Muscle of leg (tissue), 11 donors: ENCODE data around the gene GABRR1. TPM values are rescaled to one million over a fixed set of nuclear protein-coding genes. Genes with fewer than 3 reads are reported as not detected.
A peak's percentile ranks its signal among the peaks of the same experiment; 100 is the strongest.

Experiments used
- DNase-seq: peaks from one replicate; pipeline ENCODE4 v3.0.0; 2013
- H3K27ac ChIP-seq: one replicate; pipeline ENCODE4 v1.5.1; 2013; ENCODE audit warnings: mild to moderate bottlenecking, low read length, control low read depth
- H3K27me3 ChIP-seq: one replicate; pipeline ENCODE4 v1.6.1; 2013; ENCODE audit warnings: low read length; ENCODE audit not compliant: control insufficient read depth, insufficient read depth
- H3K36me3 ChIP-seq: one replicate; pipeline ENCODE4 v1.6.1; 2013; ENCODE audit warnings: low read length; ENCODE audit not compliant: control insufficient read depth, insufficient read depth
- H3K4me1 ChIP-seq: one replicate; pipeline ENCODE4 v1.6.1; 2013; ENCODE audit warnings: low read length; ENCODE audit not compliant: control insufficient read depth, insufficient read depth
- H3K4me3 ChIP-seq: one replicate; pipeline ENCODE4 v1.5.1; 2013; ENCODE audit warnings: low read length, control low read depth
- H3K9me3 ChIP-seq: replicated peaks from 2 replicates; pipeline ENCODE4 v1.6.1; 2013; ENCODE audit warnings: low read depth, low read length; ENCODE audit not compliant: control insufficient read depth
- WGBS: methylation state at CpG from one replicate; pipeline ENCODE4 v1.1.5; 2013; ENCODE audit warnings: missing lambda C conversion rate; ENCODE audit not compliant: insufficient coverage; 5-methylcytosine and 5-hydroxymethylcytosine counted together
- polyA plus RNA-seq, 8 donors: library from polyadenylated mRNA; unstranded; fragments of 120-200 nt; gene quantifications; one replicate each; pipeline versions ENCODE4 v1.2.1 to v1.2.3, GENCODE V29; 2013; ENCODE audit warnings: inconsistent platforms in 1 of 8, low replicate concordance in 1 of 8; ENCODE audit not compliant: insufficient read length in 8 of 8, insufficient read depth in 1 of 8
- total RNA-seq: library from RNA; stranded (reverse); fragments of 120-200 nt; gene quantifications from one replicate; pipeline ENCODE4 v1.2.4, GENCODE V29; 2013

The GABRR1 gene
- total and polyA plus RNA-seq, 9 donors: 0.40 to 1.1 (median 0.85) TPM

DNA sequence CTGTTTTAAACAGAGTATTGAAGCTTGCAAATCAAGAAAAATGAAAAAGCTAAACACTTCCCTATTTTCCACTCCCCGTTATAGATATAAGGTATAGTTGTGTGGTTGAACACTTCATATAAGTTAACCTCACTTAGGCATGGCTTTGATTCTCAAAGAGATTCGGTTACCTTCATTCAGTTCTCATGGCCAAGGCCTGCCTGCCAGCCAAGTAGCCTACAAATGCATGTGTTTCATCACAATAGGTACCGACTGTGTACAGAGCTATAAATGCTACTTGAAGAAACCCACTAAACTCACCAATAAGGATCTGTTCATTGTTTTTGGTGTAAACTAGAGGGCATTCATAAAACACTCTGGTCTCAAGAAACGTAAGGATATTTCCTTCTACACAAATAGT lies 43.5 kb downstream of the GABRR1 start:
- Histone ChIP-seq H3K9me3 (no peaks in the 10 kb centered on the region), H3K4me3 (no peak overlapping the region), H3K27ac (no peak overlapping the region), H3K27me3 (no peaks in the 10 kb centered on the region), H3K36me3 (no peaks in the 10 kb centered on the region), H3K4me1 (no peaks in the 10 kb centered on the region)
- DNase-seq: no peak
- no CpG with 5 or more reads among the region's 4 CpGs for WGBS

- DNase-seq: peak; percentile 83
- no peaks in the 10 kb centered on the region for H3K36me3 ChIP-seq
- no CpG with 5 or more reads among the region's 6 CpGs for WGBS
- no peaks in the 10 kb centered on the region for H3K27me3 ChIP-seq
- no peaks in the 10 kb centered on the region for H3K4me1 ChIP-seq
- H3K9me3 ChIP-seq: no peaks in the 10 kb centered on the region
- H3K27ac ChIP-seq: no peak overlapping the region
- no peak overlapping the region for H3K4me3 ChIP-seq
Observed at GRCh38 chr6:89172131-89172530, 45.0 kb downstream of the GABRR1 start.

DNA sequence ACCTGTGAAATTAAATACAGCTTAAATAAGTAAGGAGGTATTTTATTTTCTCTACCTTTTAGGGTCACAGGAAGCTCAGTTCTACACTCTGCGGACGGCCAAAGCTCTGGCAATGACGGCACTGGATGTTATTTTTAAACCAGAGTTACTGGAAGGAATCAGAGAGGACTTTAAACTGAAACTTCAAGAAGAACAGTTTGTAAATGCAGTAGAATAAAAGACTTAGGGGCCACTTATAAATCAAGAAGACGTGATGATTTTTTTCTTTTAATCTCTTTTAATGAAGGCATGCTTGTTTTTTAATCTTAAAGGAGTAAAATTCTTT lies 55.1 kb downstream of the GABRR1 start:
- DNase-seq: peak; percentile 80
- no peaks in the 10 kb centered on the region for H3K9me3 ChIP-seq
- WGBS: 50% methylated on average over 3 of the region's 4 CpGs
- peak overlapping the region; percentile 84 for H3K27ac ChIP-seq
- no peak overlapping the region for H3K4me3 ChIP-seq
- peaks cover 2% of the 10 kb centered on the region for H3K4me1 ChIP-seq
- no peaks in the 10 kb centered on the region for H3K27me3 ChIP-seq
- peaks cover 30% of the 10 kb centered on the region for H3K36me3 ChIP-seq

DNA sequence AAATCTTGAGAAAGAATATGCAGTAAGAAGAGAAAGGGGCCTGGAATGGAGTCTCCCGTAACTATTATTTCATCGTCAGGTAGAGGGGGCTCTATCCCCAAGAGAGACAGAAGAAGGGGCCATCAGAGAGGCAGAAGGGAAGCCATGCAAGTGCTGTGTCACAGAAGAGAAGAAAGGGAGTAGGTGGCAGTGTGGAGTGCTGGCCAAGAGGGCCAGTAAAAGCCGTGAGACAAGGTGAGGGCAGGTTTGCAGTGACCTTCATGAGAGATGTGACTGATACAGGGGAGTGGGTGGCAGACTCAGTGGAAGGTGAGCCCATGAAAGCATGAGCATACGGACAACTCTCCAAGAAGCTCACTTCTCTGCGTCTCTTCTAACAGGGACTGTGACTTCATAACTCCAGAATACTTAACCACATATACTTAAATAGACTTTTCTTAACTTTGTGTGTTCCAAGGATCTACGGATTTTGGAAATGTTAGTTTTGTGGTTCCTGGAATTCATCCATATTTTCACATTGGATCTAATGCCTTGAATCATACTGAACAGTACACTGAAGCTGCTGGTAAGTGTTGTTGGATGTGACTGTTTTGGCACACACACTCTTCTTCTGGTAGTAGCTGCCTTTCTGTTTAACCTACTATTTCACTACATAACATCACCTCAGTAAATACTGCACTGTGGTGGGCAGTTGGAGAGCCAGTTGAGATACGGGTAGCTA lies 55.7 kb downstream of the GABRR1 start:
- H3K4me3 ChIP-seq: no peak overlapping the region

DNA sequence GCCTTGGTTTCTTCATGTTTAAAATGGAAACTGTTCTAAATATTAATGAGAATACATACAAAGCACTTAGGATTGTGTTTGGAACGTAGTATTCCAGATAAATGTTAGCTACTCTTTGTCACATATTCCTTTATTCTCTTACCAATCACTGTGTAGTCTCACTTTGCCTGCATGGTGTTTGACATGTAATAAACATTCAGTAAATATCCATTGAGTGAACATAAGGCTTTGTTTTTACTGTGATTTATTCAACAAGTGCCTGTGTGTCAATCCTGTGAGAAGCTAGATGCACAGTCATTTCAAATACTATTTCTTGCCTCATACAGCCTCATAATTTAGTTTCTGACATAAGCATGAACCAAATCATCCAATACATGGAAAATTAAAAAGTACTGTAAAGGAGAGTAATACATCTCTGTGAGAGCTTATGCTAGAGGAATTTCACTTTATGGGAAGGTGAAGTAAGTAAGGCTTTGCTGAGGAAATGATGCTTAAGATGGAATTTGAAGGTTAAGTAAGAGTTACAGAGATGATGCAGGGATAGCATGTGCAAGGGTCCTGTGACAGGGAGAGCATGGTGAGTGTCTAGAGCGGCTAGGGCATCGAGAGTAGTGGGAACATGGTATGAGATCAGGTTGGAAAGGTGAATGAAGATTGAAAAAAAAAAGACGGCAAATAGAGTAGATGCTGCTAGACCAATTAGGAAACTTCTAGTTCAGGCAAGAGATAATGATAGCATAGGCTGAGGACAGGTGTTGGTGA lies 56.6 kb downstream of the GABRR1 start:
- Histone ChIP-seq H3K9me3 (no peaks in the 10 kb centered on the region), H3K4me3 (no peak overlapping the region), H3K27me3 (no peaks in the 10 kb centered on the region), H3K36me3 (peaks cover 29% of the 10 kb centered on the region), H3K27ac (no peak overlapping the region), H3K4me1 (peaks cover 2% of the 10 kb centered on the region)
- WGBS: 95% methylated on average over 3 of the region's 4 CpGs
- no peak for DNase-seq

More for the DNA sequence above, 55.7 kb downstream of the GABRR1 start:
- Histone ChIP-seq H3K27me3 (no peaks in the 10 kb centered on the region), H3K4me1 (peaks cover 2% of the 10 kb centered on the region), H3K36me3 (peaks cover 30% of the 10 kb centered on the region), H3K27ac (peak overlapping the region; percentile 84), H3K9me3 (no peaks in the 10 kb centered on the region)
- peak; percentile 59 for DNase-seq
- 72% methylated on average over 2 of the region's 7 CpGs for WGBS

GRCh38 chr6:89154131-89154530 lies 63.0 kb downstream of the GABRR1 start:
- no CpG with 5 or more reads among the region's 1 CpG for WGBS
- H3K36me3 ChIP-seq: peaks cover 15% of the 10 kb centered on the region
- no peak overlapping the region for H3K4me3 ChIP-seq
- H3K4me1 ChIP-seq: no peaks in the 10 kb centered on the region
- DNase-seq: no peak
- H3K27me3 ChIP-seq: no peaks in the 10 kb centered on the region
- H3K27ac ChIP-seq: no peak overlapping the region
- no peaks in the 10 kb centered on the region for H3K9me3 ChIP-seq

DNA sequence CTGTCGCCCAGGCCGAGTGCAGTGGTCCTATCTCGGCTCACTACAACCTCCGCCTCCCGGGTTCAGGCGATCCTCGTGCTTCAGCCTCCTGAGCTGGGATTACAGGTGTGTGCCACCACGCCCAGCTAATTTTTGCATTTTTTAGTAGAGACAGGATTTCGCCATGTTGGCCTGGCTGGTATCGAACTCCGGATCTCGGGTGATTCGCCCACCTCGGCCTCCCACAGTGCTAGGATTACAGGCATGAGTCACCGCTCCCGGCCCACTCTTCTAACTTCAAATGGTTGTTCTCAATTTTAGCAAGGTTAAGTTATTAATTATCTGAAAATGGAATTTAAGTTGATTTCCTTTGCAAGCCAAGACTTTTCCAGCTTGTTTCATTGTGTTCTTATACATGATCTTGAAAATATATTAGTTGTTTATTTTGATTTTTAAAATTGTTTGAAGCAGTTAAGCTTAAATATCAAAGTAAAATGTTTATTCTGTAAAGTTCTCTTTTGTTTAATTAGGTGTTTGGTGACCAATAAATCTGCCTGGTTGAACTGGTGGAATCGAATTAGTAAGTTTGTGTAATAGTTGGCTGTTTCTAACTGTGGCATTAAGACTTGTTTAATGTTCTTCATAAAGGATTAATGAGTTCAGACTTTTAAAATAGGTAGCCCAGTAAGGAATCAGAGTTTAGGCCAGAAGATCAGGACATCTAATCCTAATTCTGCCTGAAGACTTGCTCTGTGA lies 69.0 kb downstream of the GABRR1 start:
- Histone ChIP-seq H3K36me3 (peaks cover 5% of the 10 kb centered on the region), H3K27me3 (no peaks in the 10 kb centered on the region), H3K4me1 (peaks cover 3% of the 10 kb centered on the region), H3K9me3 (no peaks in the 10 kb centered on the region), H3K27ac (no peak overlapping the region), H3K4me3 (no peak overlapping the region)
- 96% methylated on average over 15 of the region's 17 CpGs for WGBS
- DNase-seq: no peak

- Histone ChIP-seq H3K4me1 (peaks cover 3% of the 10 kb centered on the region), H3K9me3 (no peaks in the 10 kb centered on the region), H3K36me3 (peaks cover 5% of the 10 kb centered on the region), H3K27ac (peak overlapping the region; percentile 94), H3K4me3 (peak overlapping the region; percentile 75), H3K27me3 (no peaks in the 10 kb centered on the region)
- DNase-seq: peak; percentile 66
- WGBS: 0% methylated on average over 4 of the region's 26 CpGs
Observed at GRCh38 chr6:89146718-89147700, 70.1 kb downstream of the GABRR1 start.

- DNase-seq: peak; percentile 81
- peaks cover 3% of the 10 kb centered on the region for H3K4me1 ChIP-seq
- H3K9me3 ChIP-seq: no peaks in the 10 kb centered on the region
- peak within 1 kb of the TSS; percentile 75 for H3K4me3 ChIP-seq
- under 1% methylated on average over 102 of the region's 102 CpGs for WGBS
- H3K36me3 ChIP-seq: peaks cover 5% of the 10 kb centered on the region
- no peaks in the 10 kb centered on the region for H3K27me3 ChIP-seq
- peak within 1 kb of the TSS; percentile 94 for H3K27ac ChIP-seq
Observed at GRCh38 chr6:89145956-89146717, 71.0 kb downstream of the GABRR1 start, which contains the start of gene PM20D2. PM20D2 (plus strand) TSS chr6:89146055; CDS start chr6:89146145, 90 bp downstream.
